HL-60 (cell line): ENCODE results near the gene ADIPOR2.

Experiments
- GABPA ChIP-seq: IDR thresholded peaks from 2 replicates; pipeline ENCODE4 v1.6.1; 2012; ENCODE audit warnings: low read depth
- POLR2AphosphoS5 ChIP-seq: IDR thresholded peaks from 2 replicates; pipeline ENCODE4 v1.6.1; 2012; ENCODE audit warnings: low read depth
- TF ChIP-seq, protein P1 (sequence below): IDR thresholded peaks from one replicate; pipeline ENCODE4 v1.5.1; 2011; ENCODE audit warnings: low read length, control low read depth, inconsistent platforms; ENCODE audit not compliant: insufficient read depth
- TF ChIP-seq, protein P2 (sequence below): IDR thresholded peaks from 2 replicates; pipeline ENCODE4 v1.6.1; 2012; ENCODE audit warnings: low read depth; ENCODE audit not compliant: insufficient replicate concordance

DNA sequence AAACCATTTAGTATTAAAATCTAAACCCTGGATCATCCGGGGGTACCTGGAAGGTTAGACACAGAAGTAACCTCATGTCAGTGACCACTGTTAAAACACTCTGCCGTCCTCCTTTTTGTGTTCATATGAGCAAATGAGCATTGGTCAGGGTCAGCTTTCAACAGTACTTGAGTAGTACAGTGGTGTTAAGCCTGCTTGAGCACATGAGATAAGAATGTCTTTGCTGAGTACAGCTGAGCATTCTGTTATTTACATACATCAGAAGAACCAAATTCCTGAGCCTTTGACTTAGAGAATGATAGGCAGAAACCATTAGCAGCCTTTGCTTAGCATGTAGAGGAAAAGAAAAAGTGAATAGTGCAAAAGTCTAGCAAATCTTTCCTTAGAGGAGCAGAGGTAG is 90.9 kb downstream of the ADIPOR2 start:
- TF ChIP-seq, protein P1, sequence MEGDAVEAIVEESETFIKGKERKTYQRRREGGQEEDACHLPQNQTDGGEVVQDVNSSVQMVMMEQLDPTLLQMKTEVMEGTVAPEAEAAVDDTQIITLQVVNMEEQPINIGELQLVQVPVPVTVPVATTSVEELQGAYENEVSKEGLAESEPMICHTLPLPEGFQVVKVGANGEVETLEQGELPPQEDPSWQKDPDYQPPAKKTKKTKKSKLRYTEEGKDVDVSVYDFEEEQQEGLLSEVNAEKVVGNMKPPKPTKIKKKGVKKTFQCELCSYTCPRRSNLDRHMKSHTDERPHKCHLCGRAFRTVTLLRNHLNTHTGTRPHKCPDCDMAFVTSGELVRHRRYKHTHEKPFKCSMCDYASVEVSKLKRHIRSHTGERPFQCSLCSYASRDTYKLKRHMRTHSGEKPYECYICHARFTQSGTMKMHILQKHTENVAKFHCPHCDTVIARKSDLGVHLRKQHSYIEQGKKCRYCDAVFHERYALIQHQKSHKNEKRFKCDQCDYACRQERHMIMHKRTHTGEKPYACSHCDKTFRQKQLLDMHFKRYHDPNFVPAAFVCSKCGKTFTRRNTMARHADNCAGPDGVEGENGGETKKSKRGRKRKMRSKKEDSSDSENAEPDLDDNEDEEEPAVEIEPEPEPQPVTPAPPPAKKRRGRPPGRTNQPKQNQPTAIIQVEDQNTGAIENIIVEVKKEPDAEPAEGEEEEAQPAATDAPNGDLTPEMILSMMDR = no peak
- TF ChIP-seq POLR2AphosphoS5 (no peak), GABPA (no peak)
- TF ChIP-seq, protein P2, sequence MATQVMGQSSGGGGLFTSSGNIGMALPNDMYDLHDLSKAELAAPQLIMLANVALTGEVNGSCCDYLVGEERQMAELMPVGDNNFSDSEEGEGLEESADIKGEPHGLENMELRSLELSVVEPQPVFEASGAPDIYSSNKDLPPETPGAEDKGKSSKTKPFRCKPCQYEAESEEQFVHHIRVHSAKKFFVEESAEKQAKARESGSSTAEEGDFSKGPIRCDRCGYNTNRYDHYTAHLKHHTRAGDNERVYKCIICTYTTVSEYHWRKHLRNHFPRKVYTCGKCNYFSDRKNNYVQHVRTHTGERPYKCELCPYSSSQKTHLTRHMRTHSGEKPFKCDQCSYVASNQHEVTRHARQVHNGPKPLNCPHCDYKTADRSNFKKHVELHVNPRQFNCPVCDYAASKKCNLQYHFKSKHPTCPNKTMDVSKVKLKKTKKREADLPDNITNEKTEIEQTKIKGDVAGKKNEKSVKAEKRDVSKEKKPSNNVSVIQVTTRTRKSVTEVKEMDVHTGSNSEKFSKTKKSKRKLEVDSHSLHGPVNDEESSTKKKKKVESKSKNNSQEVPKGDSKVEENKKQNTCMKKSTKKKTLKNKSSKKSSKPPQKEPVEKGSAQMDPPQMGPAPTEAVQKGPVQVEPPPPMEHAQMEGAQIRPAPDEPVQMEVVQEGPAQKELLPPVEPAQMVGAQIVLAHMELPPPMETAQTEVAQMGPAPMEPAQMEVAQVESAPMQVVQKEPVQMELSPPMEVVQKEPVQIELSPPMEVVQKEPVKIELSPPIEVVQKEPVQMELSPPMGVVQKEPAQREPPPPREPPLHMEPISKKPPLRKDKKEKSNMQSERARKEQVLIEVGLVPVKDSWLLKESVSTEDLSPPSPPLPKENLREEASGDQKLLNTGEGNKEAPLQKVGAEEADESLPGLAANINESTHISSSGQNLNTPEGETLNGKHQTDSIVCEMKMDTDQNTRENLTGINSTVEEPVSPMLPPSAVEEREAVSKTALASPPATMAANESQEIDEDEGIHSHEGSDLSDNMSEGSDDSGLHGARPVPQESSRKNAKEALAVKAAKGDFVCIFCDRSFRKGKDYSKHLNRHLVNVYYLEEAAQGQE = no peak
